HG03460 (cell line): ENCODE results near the gene ATP23.

ENCODE experiments used
- ATAC-seq: cut with Tn5 transposase; IDR thresholded peaks from one replicate; pipeline ENCODE4 v1.9.1; 2021; ENCODE audit not compliant: unreplicated experiment

ATP23 gene

DNA sequence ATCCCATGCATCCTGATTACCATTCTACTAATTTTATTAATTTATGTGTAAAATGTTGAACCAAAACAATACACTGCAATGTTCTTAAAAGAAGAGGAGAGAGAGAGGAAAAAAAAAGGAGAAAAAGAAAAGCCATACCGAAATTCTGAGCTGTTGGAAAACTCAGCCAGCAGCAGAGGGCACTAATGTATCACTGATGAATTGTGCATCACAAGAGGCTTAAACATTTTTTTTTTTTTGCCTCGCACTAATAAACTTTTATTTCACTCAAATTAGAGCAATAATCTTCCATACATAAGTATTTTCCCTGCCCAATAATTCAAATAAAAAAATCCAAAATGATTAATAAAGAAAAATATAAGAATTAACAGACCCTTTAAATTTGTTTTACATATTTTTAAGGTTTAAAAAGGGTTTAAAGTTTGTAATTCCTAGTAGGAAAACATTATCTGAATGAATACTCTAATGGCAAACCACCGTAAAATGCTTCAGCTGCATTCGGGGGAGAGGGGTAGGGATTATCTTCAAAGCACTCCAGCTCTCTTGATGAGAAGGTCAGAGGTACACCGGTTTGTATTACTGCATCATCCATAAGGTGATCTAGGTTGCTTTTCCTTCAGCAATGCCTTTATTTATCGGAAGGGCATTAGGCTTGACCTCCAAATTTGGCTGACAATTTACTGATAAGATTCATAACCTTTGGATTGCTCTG lies 41.9 kb downstream of the ATP23 start:
- ATAC-seq, result no peak

DNA sequence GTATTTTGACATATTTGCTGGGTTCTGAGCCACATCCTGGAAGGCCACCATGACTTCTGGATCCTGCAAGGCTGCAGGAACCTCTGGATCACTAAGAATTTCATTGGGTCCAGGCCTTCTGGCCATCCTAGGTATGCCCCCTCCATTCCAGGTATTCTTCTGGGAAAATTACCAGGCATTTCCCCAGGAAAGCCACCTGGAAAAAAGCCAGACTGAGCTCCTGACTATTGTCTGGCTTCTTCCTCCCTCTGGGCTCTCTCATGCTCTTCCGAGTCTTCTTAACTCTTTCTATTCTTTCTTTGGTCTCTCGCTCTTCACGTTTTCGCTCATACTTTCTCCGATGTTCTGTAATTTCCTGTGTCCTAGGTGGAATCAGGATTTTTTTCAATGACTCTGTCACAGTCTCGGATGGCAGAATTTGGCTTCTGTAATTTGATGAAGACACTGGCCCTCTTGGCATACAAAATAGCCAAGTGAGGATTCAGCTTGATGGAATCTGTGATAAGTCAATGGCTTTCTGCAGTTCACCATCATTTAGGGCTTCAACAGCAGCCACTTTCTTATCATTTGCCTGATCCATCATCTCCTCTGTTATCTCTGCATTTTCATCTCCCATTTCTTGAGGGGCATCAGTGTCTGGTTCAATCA lies 42.6 kb downstream of the ATP23 start:
- ATAC-seq, result no peak

DNA sequence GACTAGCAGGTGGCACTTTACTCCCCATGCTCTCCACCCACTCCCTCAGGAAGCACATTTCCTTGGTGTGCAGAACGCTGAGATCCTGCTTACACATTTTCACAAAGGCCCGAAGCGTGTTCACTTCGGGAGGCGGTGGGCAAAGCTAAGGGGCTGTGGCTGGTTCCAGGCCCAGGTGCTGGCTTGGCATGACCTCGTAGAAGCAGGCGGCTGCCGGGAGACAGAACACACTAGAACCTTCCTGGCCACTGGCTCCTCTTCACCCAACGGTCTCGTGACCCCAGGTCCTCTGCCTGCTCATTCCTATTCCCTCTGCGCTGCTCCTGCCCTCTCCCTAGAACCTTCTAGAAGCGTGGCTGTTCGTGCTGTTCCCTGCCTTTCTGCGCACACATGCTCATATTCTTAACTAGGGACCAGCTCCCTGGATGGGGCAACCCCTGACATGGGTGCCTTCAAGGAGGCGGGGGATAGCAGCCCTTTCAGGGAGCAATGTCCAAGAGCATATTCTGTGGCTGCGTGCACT lies 43.3 kb downstream of the ATP23 start:
- no peak for ATAC-seq

DNA sequence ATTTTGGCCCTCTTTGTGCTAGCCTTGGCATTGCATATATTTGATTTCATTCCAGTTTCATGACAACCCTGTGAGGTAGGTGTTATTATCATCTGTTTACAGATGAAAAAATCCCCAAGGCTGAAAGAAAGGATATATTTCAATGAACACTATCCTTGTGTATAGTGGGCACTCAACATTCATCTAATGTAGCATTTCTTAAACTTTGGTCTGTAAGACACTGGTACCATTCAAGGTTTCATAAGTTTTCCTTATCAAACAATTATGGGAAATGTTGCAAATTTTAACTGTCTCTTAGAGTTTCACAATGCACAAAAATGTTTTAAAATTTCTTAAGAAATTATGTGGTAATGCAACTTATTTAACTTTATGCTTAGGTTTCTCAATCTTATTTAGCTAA lies 44.3 kb downstream of the ATP23 start:
- no peak for ATAC-seq

DNA sequence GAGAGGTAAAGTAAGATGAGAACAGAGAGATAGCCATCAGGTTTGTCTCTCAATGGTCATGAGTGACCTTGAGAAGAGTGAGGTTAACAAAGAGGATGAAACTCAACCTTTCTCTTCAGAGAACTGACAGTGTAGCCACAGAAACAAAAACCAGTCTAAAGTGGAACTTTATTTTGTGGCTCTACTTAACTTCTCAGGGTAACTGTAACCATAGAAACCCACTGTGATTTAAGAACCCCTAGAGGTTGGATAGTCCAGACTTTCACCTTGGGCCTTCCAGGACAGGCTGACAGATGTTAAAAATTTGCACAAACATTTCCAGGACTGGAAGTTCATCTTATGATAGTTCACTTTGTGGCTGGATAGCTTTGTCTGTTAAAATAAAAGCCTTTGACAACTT lies 48.5 kb downstream of the ATP23 start:
- ATAC-seq, result no peak

DNA sequence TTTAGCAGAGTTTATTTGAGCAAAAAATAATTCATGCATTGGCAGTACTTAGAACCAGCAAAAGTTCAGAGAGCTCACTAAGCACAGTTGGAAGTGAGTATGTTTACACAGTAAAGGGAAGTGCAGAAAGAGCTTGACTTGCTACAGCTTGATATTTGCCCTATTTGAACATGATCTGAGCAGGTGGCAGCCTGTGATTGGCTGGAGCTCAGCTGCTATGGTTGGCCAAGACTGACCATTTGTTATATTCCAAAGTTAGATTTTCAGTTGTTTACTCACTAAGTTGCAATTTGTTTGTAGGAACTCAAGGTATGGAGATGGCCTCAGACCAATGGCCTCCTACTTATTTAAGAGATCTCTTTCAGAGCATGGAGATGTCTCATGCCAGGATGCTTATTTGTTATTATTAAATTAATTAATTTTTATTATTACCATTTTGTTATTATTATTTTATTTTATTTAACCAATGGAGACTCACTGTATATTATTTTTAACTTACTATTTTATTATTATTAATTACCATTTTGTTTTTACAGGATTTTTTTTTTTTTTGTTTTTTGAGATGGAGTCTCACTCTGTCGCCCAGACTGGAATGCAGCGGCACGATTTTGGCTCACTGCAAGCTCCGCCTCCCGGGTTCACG lies 49.0 kb downstream of the ATP23 start:
- ATAC-seq, result no peak

DNA sequence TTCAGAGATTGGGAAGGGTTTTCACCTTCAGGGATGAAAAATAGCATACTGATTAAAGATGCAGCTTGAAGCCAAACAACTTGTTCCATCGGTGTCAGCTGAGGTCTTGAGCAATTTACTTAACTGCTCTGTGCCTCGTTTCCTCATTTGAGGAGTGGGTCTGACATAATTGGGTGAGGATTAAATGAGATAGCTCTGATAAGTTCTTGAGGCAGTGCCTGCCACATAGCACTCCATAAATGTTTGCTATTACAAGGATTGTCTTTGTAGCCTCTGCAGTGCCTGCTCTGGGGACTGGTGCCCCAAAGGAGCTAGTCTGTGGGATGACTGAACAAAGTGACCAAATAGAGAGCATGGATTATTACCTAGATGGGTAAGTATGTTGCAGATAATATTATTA lies 50.6 kb downstream of the ATP23 start:
- ATAC-seq, result no peak

DNA sequence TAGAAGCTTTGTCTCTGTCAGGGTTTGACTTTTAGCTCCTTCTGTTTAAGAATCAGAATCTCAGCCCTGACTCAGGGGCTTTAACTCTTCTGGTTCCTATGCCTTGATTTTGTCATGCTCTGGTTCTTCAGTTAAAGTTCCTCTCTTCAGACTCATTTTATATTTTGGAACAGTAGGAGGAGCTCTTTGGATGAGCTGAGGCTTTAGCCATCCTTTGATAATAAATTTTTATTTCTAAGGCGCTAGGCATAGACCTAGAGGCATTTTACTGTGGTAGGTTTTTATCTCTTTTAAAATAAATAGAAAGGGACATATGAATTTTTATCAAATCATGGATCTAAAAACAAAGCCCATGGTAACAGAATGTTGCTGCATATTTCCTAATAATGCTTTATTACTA lies 51.7 kb downstream of the ATP23 start:
- no peak for ATAC-seq

DNA sequence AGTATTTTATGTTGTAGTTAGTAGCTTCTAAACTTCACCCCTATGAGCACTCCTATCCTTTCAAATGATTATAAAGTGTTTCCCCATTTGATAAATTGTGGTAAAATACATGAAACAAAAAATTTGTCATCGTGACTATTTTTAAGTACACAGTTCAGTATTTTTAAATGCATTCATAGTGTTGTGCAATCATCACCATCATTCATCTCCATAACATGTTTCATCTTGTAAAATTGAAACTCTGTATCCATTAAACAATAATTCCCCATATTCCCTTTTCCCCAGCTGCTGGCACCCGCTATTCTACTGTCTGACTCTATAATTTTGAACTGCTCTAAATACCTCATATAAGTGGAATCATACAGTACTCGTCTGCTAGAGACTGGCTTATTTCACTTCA lies 52.5 kb downstream of the ATP23 start:
- no peak for ATAC-seq

DNA sequence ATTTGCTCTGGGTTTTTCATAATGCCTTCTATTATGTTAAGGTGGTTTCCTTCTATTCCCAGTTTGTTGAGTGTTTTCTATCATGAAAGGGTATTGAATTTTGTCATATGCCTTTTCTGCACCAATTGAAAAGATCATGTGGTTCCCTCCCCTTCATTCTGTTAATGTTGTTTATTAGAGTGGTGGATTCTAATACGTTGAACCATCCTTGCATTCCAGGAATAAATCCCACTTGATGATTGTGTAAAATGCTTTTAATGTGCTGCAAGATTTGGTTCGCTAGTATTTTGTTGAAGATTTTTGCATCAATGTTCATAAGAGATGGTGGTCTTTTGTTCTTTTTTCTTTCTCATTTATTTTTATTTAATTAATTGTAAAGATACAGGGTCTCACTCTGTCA lies 55.2 kb downstream of the ATP23 start:
- no peak for ATAC-seq

DNA sequence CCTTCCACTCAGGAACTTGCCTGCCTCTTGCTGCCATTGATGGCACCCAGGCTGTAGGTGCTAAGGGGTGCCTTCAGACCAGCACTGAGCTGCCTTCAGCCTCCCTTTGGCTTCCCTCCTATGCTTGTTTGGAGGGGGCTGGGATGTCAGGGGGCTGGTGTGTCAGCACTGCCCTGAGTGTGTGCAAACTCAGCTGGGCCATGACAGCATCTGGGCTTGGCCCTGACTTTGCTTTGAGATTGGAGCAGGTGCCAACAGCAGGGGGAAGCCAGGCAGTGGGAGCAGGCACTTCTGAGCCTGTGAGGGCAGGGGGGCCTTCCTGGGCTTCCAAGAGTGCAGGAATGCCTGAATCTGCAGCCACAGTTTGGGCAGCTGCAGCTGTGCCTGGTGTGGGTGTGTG lies 56.9 kb downstream of the ATP23 start:
- ATAC-seq, result no peak

DNA sequence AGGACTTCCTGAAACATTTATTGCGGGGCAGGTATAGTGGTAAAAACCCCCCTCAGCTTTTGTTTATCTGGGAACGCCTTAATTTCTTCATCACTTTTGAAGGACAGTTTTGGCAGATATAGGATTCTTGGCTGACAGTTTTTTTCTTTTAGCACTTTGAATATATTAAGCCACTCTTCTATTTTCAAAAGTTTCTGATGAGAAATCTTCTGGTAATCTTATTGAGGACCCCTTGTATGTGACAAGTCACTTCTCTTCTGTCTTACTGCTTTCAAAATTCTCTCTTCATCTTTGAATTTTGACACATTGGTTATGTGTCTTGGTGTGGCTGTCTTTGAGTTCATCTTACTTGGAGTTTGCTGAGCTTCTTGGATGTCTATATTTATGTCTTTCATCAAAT lies 59.1 kb downstream of the ATP23 start:
- ATAC-seq, result no peak

DNA sequence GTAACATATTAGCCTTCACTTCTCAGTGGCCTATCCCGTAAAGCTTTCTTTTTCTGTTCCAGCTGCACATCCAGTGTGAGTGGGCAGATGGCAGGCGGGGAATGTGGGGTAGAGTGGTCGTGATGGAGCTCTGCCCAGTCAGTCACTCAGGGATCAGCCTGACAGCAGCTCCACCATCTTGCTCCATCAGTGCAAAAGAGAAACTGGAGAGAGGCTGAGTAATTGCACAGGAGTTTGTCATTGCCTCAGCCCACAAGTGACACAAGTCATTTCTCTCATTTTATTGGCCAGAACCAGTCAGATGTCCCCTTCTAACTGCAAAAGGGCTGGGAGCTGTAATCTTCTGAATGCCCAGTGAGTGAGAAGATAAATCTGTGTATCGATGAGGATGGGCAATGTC lies 66.5 kb downstream of the ATP23 start:
- no peak for ATAC-seq

DNA sequence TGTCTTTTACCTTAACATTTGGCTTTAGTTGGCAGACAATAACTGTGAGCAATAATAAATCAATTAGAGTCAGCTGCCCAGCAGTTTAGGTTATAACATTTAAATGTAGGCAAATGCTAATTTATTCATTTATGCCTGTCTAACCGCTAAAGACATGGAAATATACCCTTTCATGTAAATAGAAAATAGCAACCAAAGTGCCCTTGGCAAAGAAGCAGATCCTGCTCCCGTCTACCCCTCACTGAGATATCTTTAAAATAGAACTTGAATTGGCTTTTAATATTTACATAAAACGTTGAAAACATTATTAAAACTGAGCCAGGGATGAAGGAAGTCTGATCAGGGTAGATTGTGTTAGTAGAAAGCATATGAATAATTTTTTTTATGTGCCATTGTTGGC lies 67.3 kb downstream of the ATP23 start:
- ATAC-seq, result no peak
